ENCODE measurements around the gene PPIL6.

PPIL6 gene

GRCh38 chr6:109343518-109343917, 96.9 kb downstream of the PPIL6 start:
- no peak for DNase-seq (ENCODE audit: low read depth)
- TF ChIP-seq CTCF (IDR thresholded peaks at IDR 0.05; ENCODE audit: low read depth, low read length, missing control alignments): no peak
- H3K4me3 ChIP-seq (ENCODE audit: low read depth, low read length): no peak overlapping the region

GRCh38 chr6:109342911-109343310, 97.5 kb downstream of the PPIL6 start:
- H3K4me3 ChIP-seq (ENCODE audit: low read depth, low read length): no peak overlapping the region
- no peak for TF ChIP-seq CTCF (IDR thresholded peaks at IDR 0.05; ENCODE audit: low read depth, low read length, missing control alignments)
- DNase-seq (ENCODE audit: low read depth): no peak

GRCh38 chr6:109342506-109342905, 97.9 kb downstream of the PPIL6 start:
- DNase-seq (ENCODE audit: low read depth): no peak
- TF ChIP-seq CTCF (IDR thresholded peaks at IDR 0.05; ENCODE audit: low read depth, low read length, missing control alignments): no peak
- H3K4me3 ChIP-seq (ENCODE audit: low read depth, low read length): no peak overlapping the region

- no peak for DNase-seq (ENCODE audit: low read depth)
- TF ChIP-seq CTCF (IDR thresholded peaks at IDR 0.05; ENCODE audit: low read depth, low read length, missing control alignments): no peak
- H3K4me3 ChIP-seq (ENCODE audit: low read depth, low read length): no peak overlapping the region
Measured at GRCh38 chr6:109340811-109341210, 99.6 kb downstream of the PPIL6 start.
